VCaP (cell line): ENCODE data around the gene TRA2B.

Source experiments
- H3K27ac ChIP-seq: fragments of 450-650 bp; 2 replicates; pipeline ENCODE4 v1.5.1; 2017
- CTCF ChIP-seq: fragments of 450-650 bp; conservative IDR thresholded peaks from 2 replicates; pipeline ENCODE4 v1.5.1; 2017; ENCODE audit warnings: mild to moderate bottlenecking, moderate library complexity

The TRA2B gene

GRCh38 chr3:185965496-185965895, 27.7 kb upstream of the TRA2B start:
- TF ChIP-seq CTCF, result no peak
- H3K27ac ChIP-seq, result no peak overlapping the region

GRCh38 chr3:185961675-185962232, 23.9 kb upstream of the TRA2B start:
- TF ChIP-seq CTCF, result no peak
- H3K27ac ChIP-seq, result no peak overlapping the region

- H3K27ac ChIP-seq, result no peak overlapping the region
- TF ChIP-seq CTCF, result no peak
Observed at GRCh38 chr3:185960522-185961288, 22.9 kb upstream of the TRA2B start.

- no peak for TF ChIP-seq CTCF
- H3K27ac ChIP-seq, result no peak overlapping the region
Observed at GRCh38 chr3:185959609-185960521, 22.1 kb upstream of the TRA2B start.

- H3K27ac ChIP-seq, result no peak overlapping the region
- TF ChIP-seq CTCF, result no peak
Observed at GRCh38 chr3:185958626-185959025, 20.8 kb upstream of the TRA2B start.

GRCh38 chr3:185956244-185956643, 18.4 kb upstream of the TRA2B start:
- H3K27ac ChIP-seq, result no peak overlapping the region
- TF ChIP-seq CTCF, result no peak

GRCh38 chr3:185954366-185954723, 16.5 kb upstream of the TRA2B start:
- H3K27ac ChIP-seq, result no peak overlapping the region
- TF ChIP-seq CTCF, result no peak
